HG03135 (cell line): Measurements from ENCODE around the gene SMARCAL1.

Source experiments
- ATAC-seq: cut with Tn5 transposase; IDR thresholded peaks from one replicate; pipeline ENCODE4 v1.9.1; 2021; ENCODE audit warnings: mild to moderate bottlenecking, moderate library complexity; ENCODE audit not compliant: unreplicated experiment

SMARCAL1 gene

DNA sequence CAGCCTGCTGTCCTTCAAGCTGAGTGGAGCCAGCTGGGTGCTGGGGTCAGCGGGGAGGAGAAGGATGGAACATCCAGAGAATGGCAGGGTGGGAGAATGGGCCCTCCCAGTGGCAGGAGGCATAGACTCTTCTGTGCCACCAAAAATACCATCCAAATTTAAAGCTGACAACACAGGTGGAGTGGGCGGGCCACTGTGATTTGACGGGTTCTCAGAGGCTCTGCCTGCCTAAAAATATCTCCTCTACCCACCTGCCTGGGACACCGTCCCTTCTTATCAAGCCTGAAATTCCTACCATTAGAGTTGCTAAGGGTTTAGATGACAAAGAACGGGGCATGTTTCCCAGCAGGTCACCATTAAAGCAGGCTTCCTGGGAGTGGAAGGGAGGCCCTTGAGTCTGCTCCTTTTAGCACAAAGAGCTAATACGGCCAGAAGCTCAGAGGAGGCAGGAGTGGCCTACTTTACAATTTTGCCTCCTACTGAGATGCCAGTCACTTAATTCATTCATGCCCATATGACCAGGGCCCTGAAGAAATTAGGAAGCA lies 20.2 kb upstream of the SMARCAL1 start:
- no peak for ATAC-seq

GRCh38 chr2:216392945-216393840 lies 19.1 kb upstream of the SMARCAL1 start:
- no peak for ATAC-seq

GRCh38 chr2:216394881-216395280 lies 17.4 kb upstream of the SMARCAL1 start:
- ATAC-seq: no peak

GRCh38 chr2:216399621-216400020 lies 12.7 kb upstream of the SMARCAL1 start:
- no peak for ATAC-seq

DNA sequence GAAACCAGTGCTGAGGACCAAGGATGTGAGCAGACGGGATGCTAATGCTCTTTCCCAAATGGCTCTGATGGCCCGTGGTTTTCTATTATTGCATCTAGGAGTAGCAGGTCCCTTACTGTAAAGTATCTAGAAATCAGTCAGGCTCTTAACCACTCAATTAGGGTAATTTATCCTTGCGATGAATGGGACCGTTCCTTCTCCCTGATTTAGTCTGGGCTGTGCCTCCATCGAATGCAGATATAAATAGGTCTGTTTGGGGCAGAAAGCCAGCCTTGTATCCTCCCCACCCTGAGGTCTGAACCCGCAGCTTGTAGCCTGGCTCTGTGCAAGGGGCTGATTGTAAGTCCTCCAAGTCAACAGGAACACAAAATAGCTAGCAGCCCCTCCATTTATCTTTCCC lies 9.5 kb upstream of the SMARCAL1 start:
- no peak for ATAC-seq

DNA sequence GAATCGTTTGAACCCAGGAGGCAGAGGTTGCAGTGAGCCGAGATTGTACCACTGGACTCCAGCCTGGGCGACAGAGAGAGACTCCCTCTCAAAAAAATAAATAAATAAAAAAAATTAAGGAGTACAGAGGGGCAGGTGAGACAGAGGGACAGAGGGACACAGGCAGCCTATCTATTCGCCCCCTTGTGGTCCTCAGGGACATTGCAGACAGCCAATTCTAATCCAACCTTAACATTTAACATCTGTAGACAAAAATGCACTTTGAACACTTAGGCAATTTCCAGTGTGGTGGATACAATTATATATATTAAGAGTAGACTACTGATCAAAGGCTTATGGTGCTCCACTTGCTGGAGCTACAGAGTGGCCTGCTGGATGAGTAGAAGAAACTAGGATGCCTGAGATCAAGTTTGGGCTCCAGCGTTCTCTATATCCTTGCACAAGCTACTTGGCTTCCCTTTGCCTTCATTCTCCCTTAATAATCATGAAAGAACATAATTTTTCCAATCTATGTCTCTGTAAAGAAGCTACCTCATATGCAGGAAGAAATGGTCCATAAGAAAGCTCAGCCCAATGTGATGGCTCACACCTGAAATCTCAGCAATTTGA lies 8.2 kb upstream of the SMARCAL1 start:
- ATAC-seq: no peak

DNA sequence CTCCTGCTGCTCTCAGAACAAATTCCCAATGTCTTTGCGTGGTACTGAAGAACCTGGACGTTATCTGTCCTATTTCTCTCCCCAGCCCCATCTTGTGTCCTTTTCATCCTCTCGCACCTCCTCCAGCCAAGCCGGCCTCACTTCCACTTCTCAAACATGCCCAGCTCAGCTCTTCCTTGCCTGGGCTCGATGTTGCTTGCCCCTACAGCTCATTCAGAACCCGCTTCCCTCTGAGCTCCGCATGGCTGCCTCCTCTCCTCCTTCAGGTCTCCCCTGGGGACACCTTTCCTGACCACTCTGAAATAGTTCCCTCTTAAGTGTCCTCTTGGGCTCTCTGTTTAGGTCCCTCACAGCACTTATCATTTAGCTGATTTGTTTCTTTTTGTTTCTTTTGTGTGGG lies 6.7 kb upstream of the SMARCAL1 start:
- ATAC-seq: no peak

- ATAC-seq: no peak
These were observed 5.5 kb upstream of the SMARCAL1 start for GRCh38 chr2:216406826-216407225.

- ATAC-seq: no peak
These were observed 3.6 kb upstream of the SMARCAL1 start for GRCh38 chr2:216408426-216409290.

DNA sequence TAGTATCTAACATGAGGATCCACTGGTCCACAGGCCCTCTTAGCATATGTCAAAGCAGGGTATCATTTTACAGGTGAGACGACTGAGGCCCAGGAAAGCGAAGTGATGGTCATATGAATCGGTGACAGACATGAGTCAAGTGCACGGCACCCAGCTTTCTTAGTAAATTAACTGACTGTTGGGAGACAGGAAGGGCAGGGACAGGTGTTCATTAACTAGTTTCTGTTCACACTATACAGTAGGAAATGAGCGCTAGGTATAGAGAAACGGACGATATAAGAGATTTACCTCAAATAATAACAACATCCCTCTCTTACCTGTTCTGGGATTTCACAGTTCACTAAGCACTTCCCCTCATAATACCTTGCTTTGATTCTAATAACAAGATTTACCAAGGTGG lies 1.7 kb upstream of the SMARCAL1 start:
- no peak for ATAC-seq

- ATAC-seq: no peak
These were observed 1.6 kb downstream of the SMARCAL1 start for GRCh38 chr2:216413882-216414281.

DNA sequence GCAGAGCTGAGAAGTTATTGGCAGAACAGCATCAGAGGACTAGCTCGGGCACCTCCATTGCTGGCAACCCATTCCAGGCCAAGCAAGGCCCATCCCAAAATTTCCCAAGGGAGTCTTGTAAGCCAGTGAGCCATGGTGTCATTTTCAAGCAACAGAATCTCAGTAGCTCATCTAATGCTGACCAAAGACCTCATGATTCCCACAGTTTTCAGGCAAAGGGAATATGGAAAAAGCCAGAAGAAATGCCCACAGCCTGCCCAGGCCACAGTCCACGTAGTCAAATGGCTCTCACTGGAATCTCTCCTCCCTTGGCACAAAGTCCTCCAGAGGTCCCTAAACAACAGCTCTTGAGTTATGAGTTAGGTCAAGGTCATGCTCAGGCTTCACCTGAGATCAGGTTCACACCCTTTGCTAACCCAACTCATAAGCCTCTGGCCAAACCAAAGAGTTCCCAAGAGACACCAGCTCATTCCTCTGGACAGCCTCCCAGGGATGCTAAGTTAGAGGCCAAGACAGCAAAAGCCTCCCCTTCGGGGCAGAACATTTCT lies 2.6 kb downstream of the SMARCAL1 start:
- no peak for ATAC-seq

- ATAC-seq: no peak
These were observed 3.3 kb downstream of the SMARCAL1 start for GRCh38 chr2:216415541-216415940.

DNA sequence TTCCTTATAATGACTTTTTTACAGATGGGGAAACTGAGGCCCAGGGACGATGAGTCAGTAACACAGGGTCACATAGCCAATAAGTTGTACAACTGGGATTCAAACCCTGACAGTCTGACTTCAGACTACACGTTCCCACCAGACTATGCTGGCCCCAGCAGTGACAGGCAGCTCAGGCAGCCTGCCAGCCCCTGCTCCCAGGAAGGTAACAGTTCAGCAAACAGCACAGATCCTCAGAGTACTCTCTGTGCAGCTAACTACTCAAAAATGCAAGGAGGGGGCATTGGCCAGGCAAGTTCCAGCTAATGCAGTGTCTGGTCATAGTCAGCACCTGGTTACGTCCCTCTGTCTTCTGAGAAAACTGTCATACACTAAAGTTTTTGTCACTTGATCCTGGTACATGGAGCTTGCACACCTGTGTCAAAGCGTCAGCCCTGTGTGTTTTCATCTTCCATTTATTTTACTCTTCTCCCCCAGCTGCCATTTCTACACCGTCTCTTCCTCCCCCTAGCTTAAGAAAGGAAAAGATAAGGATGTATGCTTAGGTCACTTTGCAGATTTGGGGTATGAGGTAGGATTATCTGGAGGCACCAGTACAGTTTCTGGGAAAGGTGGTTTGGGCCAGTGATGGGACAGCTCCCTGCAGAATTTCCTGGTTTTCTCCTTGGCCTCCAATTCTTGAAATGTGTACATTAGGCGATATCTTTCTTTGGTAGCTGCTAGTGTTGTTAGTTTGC lies 4.5 kb downstream of the SMARCAL1 start:
- no peak for ATAC-seq

DNA sequence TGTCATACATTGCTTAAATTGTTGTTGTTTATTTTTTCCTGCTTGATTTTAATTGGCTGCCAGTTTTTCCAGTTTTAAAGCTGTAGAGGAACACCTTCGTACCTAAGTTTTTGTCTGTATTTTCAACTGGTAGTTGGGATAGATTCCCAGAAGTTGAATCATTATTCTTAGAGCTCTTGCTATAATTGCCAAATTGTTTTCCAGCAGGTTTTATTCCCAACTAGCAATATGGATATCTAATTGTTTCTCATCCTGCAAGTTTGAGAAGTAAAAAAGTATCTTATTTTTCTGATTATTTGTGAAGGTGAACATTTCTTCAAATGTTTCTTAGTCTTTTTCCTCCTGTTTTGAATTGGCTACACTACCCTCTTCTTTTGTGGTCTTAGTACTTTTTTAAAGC lies 6.7 kb downstream of the SMARCAL1 start:
- no peak for ATAC-seq

GRCh38 chr2:216420367-216421101 lies 8.2 kb downstream of the SMARCAL1 start:
- no peak for ATAC-seq

DNA sequence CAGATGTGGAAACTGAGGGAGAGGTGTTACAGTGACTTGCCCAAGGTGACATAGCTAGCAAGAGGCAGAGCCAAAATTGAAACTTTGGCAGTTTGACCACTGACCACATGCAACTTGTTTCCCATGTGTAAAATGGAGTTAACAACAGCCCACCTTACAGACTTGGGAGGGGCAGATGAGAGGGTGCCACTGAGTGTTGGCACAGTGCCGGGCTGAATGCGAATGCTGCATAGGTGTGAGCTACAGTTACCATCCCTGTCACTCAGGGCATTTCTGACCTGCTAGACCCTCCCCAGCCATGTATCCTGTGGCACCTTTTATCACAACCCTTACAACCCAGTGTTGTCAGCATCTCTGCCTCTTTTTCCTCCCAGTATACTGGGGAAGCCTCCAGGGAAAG lies 10.8 kb downstream of the SMARCAL1 start:
- no peak for ATAC-seq

GRCh38 chr2:216424274-216424673 lies 12.0 kb downstream of the SMARCAL1 start:
- no peak for ATAC-seq

DNA sequence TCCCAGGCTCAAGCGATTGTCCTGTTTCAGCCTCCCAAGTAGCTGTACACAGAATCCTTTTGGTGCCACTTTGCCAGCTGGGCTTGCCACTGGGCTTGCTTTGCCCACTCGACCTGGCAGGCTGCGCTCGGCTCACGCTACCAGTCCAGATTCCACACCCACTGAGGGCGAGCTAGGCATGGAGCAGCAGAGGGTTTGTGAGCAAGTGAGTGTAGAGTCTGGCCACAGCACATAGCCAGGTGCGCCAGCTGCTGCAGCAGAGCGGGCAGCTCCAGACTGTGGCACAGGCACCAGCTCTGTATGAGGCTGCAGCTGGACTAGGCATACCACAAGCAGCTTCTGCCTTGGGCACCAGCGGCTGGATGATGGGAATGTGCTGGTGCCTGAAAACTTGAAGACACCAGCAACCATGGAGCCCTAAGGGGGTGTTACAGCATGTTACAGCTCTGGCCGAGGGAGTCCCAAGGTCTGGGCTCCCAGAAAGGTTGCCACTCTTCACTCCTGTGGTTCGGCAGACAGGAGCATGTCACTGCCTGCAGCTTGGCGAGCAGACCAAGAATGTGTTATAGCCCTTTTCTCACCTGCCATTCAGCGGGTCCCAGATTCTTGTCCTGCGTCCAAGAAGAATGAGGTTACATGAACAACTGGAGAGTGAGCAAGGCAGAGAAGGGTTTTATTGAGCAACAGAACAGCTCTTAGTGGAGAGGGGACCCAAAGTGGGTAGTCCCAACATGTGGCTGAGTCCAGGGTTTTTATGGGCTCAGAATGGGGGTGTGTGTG lies 12.9 kb downstream of the SMARCAL1 start:
- ATAC-seq: no peak
